AG04450 (cell line): ENCODE results near the gene POLE2. TPM values are rescaled to one million over a fixed set of nuclear protein-coding genes. Genes with fewer than 3 reads are reported as not detected.

Source experiments
- CTCF ChIA-PET: fragments of 300-600, 350-600 bp; formaldehyde crosslinking; extraction: SDS; loops from one replicate; lab custom pipeline; 2022; ENCODE audit warnings: antibody characterized with exemption, inconsistent platforms; lab: Charles Lee
- POLR2A ChIA-PET: fragments of 350-600 bp; formaldehyde crosslinking; extraction: SDS; loops from one replicate; lab custom pipeline; 2021; ENCODE audit warnings: antibody characterized with exemption, inconsistent platforms; lab: Yijun Ruan, JAX
- DNase-seq: peaks from one replicate; pipeline ENCODE4 v3.0.0-alpha.2; 2011; ENCODE audit warnings: low read depth, low spot score
- H3K27ac ChIP-seq: one replicate; pipeline ENCODE4 v1.5.1; 2012; ENCODE audit warnings: low read depth, low read length, control low read depth
- H3K27me3 ChIP-seq: one replicate; pipeline ENCODE4 v1.6.0; 2012; ENCODE audit warnings: low read length; ENCODE audit not compliant: control insufficient read depth, insufficient read depth
- H3K4me3 ChIP-seq: 2 replicates; pipeline ENCODE4 v1.5.1; 2011; ENCODE audit warnings: mild to moderate bottlenecking, low read depth, low read length, control low read depth
- H3K9me3 ChIP-seq: 2 replicates; pipeline ENCODE4 v1.5.1; 2012; ENCODE audit warnings: low read length; ENCODE audit not compliant: control insufficient read depth, insufficient read depth
- polyA plus RNA-seq: library from polyadenylated mRNA; depleted of rRNA; stranded (reverse); fragments of >200 nt; gene quantifications from 2 replicates; pipeline ENCODE4 v1.2.3, GENCODE V29; 2011
- TF ChIP-seq, protein P1 (sequence below): IDR thresholded peaks from 2 replicates; pipeline ENCODE4 v1.5.1; 2011; ENCODE audit warnings: low read depth, low read length, control low read depth, inconsistent platforms

POLE2 gene
- polyA plus RNA-seq, 1 experiment, result 5.8 TPM

DNA sequence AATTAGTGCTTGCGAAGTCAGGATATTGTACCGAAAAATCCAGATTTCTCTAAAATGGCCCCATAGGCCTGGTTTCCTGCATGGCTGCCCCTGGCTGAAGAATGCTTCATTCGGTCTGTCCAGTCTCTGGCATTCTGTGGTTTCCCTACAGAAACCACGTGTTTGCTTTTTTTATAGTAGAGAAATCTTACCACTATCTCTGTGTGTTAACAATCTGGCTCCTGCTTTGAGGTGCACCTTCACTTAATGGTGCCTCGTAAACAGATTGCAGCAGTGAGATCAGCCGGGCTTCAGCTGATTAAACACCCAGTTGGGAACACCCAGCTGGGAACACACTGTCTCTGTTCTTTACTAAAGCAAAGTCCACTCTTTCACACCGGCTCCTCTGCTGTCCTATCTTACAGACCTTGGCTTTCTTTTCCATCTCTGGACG is 46.3 kb downstream of the POLE2 start:
- TF ChIP-seq, protein P1, sequence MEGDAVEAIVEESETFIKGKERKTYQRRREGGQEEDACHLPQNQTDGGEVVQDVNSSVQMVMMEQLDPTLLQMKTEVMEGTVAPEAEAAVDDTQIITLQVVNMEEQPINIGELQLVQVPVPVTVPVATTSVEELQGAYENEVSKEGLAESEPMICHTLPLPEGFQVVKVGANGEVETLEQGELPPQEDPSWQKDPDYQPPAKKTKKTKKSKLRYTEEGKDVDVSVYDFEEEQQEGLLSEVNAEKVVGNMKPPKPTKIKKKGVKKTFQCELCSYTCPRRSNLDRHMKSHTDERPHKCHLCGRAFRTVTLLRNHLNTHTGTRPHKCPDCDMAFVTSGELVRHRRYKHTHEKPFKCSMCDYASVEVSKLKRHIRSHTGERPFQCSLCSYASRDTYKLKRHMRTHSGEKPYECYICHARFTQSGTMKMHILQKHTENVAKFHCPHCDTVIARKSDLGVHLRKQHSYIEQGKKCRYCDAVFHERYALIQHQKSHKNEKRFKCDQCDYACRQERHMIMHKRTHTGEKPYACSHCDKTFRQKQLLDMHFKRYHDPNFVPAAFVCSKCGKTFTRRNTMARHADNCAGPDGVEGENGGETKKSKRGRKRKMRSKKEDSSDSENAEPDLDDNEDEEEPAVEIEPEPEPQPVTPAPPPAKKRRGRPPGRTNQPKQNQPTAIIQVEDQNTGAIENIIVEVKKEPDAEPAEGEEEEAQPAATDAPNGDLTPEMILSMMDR, result no peak
- no peak overlapping the region for H3K27ac ChIP-seq
- no peak overlapping the region for H3K4me3 ChIP-seq
- H3K9me3 ChIP-seq, result no peaks in the 10 kb centered on the region
- no peaks in the 10 kb centered on the region for H3K27me3 ChIP-seq
- DNase-seq, result no peak
- ChIA-PET POLR2A (no interaction called here), CTCF (no interaction called here)

DNA sequence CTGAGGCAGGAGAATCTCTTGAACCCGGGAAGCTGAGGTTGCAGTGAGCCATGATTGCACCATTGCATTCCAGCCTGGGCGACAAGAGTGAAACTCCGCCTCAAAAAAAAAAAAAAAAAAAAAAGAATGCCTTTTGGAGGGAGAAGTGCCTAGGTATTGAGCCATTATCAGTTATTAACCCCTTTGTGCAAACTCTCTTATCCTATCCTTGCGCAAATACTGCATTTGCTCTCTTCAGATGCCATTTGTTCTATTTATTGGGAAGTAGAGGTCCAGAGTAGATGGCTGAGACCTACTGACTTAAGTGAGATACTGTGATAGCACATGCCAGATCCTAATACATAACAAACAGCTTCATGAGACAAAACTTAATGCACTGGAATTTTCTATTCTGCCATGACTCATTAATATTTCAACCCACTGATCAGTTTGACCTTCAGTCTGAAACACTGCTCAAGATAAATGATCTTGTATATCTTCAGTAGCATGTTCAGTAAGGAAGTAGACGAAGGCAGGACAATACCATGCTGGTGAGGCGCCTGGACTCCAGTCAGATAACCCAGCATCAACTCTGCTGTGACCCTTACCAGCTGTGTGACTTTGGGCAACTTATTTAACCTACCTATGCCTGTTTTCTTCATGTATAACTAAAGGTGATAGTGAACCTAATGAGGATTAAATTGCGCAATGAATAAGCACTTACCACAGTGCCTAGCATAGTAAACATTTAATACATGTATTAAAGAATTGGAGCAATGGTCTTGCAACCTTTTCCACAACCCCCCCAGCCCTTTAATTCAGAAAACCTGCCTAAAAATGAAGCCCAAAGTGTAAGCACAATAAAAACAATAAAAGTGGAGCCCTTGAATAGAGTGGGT is 47.2 kb downstream of the POLE2 start:
- POLR2A ChIA-PET, result interaction anchor here (0.6 kb wide), 1 partner anchor 127 kb away, joined by 4 read pairs; the partner anchor contains the start of gene KLHDC2
- Histone ChIP-seq H3K27me3 (no peaks in the 10 kb centered on the region), H3K9me3 (no peaks in the 10 kb centered on the region), H3K27ac (no peak overlapping the region), H3K4me3 (no peak overlapping the region)
- DNase-seq, result no peak
- CTCF ChIA-PET, result no interaction called here
- TF ChIP-seq, protein P1, result no peak

GRCh38 chr14:49637534-49638078 is 50.4 kb downstream of the POLE2 start:
- DNase-seq, result no peak
- no peaks in the 10 kb centered on the region; the same call in 1 of the 2 replicates for H3K9me3 ChIP-seq
- POLR2A ChIA-PET, result no interaction called here
- TF ChIP-seq, protein P1, result no peak
- CTCF ChIA-PET, result no interaction called here
- H3K4me3 ChIP-seq, result no peak overlapping the region
- no peak overlapping the region for H3K27ac ChIP-seq
- no peaks in the 10 kb centered on the region for H3K27me3 ChIP-seq

- DNase-seq, result no peak
- POLR2A ChIA-PET, result no interaction called here
- TF ChIP-seq, protein P1, result no peak
- H3K27me3 ChIP-seq, result no peaks in the 10 kb centered on the region
- no peaks in the 10 kb centered on the region; the same call in 1 of the 2 replicates for H3K9me3 ChIP-seq
- H3K27ac ChIP-seq, result no peak overlapping the region
- CTCF ChIA-PET, result no interaction called here
- H3K4me3 ChIP-seq, result no peak overlapping the region
Observed at GRCh38 chr14:49636866-49637265, 51.1 kb downstream of the POLE2 start.
